Prostate gland (tissue), 2 donors: Measurements from ENCODE around the gene ZNF208. TPM values are rescaled to one million over a fixed set of nuclear protein-coding genes. Genes with fewer than 3 reads are reported as not detected.

Experiments used
- DNase-seq: peaks from one replicate; pipeline ENCODE4 v3.0.0-alpha.2; 2019; ENCODE audit warnings: low spot score
- H3K27ac ChIP-seq, 2 donors: fragments of 200-600 bp; sonication (generic); 2 replicates each; pipeline ENCODE4 v1.5.1; 2017 to 2019
- H3K27me3 ChIP-seq: fragments of 200-600 bp; sonication (generic); replicated peaks from 2 replicates; pipeline ENCODE4 v1.5.1; 2019; ENCODE audit not compliant: insufficient read depth
- H3K36me3 ChIP-seq, 2 donors: fragments of 200-600 bp; sonication (generic); 1 replicate in 1 of 2; 2 replicates in 1 of 2; pipeline versions ENCODE4 v1.5.1 to v1.8.1; 2017 to 2019
- H3K4me1 ChIP-seq: fragments of 200-600 bp; sonication (generic); replicated peaks from 2 replicates; pipeline ENCODE4 v1.5.1; 2019
- H3K4me3 ChIP-seq, 2 donors: fragments of 200-600 bp; sonication (generic); 2 replicates each; pipeline ENCODE4 v1.5.1; 2017 to 2019
- H3K9me3 ChIP-seq: fragments of 200-600 bp; sonication (generic); 2 replicates; pipeline ENCODE4 v1.5.1; 2017
- POLR2A ChIP-seq: fragments of 450-650 bp; IDR thresholded peaks from one replicate; pipeline ENCODE4 v1.6.1; 2016; ENCODE audit warnings: antibody characterized with exemption, mild to moderate bottlenecking
- POLR2AphosphoS5 ChIP-seq: sonication (generic); formaldehyde crosslinking; IDR thresholded peaks from one replicate; pipeline ENCODE4 v1.6.1; 2017; ENCODE audit warnings: antibody characterized with exemption
- WGBS: methylation state at CpG from one replicate; pipeline ENCODE4 v1.1.5; 2018; 5-methylcytosine and 5-hydroxymethylcytosine counted together
- intact Hi-C: fragments of 100-400 bp; cut with DNase I; formaldehyde crosslinking; loops from one replicate; pipeline ENCODE4 v1.14.2; 2022
- total RNA-seq, 2 donors: library from RNA; depleted of rRNA; stranded (reverse); fragments of >200 nt; gene quantifications; one replicate each; pipeline ENCODE4 v1.1.0, GENCODE V29; 2016
- TF ChIP-seq, protein P1 (sequence below), 4 experiments: fragments of 200-600 bp in 2 of 4; fragments of 450-650 bp in 2 of 4; sonication (generic) in 2 of 4; IDR thresholded peaks; 1 replicate in 3 of 4; 2 replicates in 1 of 4; pipeline ENCODE4 v1.5.1; 2016 to 2019; ENCODE audit warnings: antibody characterized with exemption in 4 of 4, mild to moderate bottlenecking in 2 of 4, moderate library complexity in 2 of 4

ZNF208 gene
- total RNA-seq, 2 donors from 2014 or later = 4.3 to 12.4 TPM

DNA sequence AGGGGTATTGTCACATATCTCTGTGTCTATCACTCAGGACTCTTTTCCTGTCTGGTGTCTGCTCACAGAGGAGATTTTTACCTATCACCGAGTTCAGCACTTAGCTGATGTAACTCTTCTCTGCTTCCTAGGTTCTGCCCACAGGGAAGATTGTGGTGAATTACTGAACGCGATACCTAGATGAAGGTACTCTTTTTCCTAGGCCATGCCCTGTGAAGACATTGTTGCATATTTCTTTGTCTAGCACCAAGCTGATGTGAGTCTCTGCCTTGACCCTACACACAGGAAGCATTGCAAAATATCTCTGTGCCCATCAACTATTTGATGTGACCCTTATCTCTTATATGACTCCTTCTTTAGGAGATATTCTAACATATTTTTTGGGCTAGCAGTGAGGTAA, 102.7 kb downstream of the ZNF208 start:
- no peaks in the 10 kb centered on the region for H3K36me3 ChIP-seq
- no peak for DNase-seq
- no peaks in the 10 kb centered on the region for H3K4me1 ChIP-seq
- no peaks in the 10 kb centered on the region for H3K27me3 ChIP-seq
- intact Hi-C loops = no loop called here
- H3K27ac ChIP-seq = no peak overlapping the region
- TF ChIP-seq, protein P1, sequence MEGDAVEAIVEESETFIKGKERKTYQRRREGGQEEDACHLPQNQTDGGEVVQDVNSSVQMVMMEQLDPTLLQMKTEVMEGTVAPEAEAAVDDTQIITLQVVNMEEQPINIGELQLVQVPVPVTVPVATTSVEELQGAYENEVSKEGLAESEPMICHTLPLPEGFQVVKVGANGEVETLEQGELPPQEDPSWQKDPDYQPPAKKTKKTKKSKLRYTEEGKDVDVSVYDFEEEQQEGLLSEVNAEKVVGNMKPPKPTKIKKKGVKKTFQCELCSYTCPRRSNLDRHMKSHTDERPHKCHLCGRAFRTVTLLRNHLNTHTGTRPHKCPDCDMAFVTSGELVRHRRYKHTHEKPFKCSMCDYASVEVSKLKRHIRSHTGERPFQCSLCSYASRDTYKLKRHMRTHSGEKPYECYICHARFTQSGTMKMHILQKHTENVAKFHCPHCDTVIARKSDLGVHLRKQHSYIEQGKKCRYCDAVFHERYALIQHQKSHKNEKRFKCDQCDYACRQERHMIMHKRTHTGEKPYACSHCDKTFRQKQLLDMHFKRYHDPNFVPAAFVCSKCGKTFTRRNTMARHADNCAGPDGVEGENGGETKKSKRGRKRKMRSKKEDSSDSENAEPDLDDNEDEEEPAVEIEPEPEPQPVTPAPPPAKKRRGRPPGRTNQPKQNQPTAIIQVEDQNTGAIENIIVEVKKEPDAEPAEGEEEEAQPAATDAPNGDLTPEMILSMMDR (IDR thresholded peaks at IDR 0.05) = no peak
- TF ChIP-seq POLR2AphosphoS5 (no peak), POLR2A (no peak)
- no peaks in the 10 kb centered on the region for H3K9me3 ChIP-seq
- H3K4me3 ChIP-seq = no peak overlapping the region
- 90% methylated on average over 3 of the region's 3 CpGs for WGBS

DNA sequence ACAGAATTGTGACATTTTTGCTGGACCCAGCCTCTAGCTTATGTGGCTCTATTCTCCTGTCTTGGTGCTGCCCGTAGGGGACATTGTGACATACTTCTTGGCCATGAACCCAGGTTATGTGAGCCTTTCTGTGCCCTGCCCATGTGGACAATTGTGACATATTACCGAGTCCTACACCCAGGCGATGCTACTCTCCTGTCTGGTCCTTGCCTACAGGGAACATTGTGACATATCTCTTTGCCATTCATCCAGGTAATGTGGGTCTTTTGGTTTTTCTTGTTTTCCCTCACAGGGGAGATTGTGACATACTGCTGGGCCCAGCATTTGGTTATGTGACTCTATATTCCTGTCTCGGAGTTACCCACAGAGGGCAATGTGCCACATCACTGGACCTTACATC, 103.2 kb downstream of the ZNF208 start:
- DNase-seq = no peak
- no peak overlapping the region for H3K27ac ChIP-seq
- TF ChIP-seq POLR2A (no peak), POLR2AphosphoS5 (no peak)
- TF ChIP-seq, protein P1 (IDR thresholded peaks at IDR 0.05) = no peak
- no peaks in the 10 kb centered on the region for H3K4me1 ChIP-seq
- intact Hi-C loops = no loop called here
- WGBS = 97% methylated on average over 4 of the region's 4 CpGs
- no peaks in the 10 kb centered on the region for H3K27me3 ChIP-seq
- no peaks in the 10 kb centered on the region for H3K36me3 ChIP-seq
- no peaks in the 10 kb centered on the region for H3K9me3 ChIP-seq
- H3K4me3 ChIP-seq = no peak overlapping the region

DNA sequence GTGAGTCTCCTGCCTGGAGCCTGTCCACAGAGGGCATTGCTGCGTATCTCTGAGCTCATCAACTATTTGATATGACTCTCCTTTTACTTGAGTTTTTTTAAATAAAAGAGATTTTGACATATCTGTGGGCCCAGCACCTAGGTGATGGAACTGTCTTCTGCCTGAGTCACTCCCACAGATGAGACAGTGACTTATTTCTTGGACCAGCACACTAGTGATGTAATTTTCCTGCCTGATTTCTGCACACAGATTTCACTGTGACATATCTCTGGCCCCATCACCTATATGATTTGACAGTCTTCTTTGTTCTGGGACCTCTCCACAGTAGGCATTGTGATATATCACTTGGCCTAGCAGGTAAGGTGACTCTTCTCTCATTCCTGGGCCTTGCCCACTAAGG, 108.2 kb downstream of the ZNF208 start:
- intact Hi-C loops = no loop called here
- H3K9me3 ChIP-seq = no peaks in the 10 kb centered on the region
- WGBS = 76% methylated on average over 1 of the region's 1 CpG

DNA sequence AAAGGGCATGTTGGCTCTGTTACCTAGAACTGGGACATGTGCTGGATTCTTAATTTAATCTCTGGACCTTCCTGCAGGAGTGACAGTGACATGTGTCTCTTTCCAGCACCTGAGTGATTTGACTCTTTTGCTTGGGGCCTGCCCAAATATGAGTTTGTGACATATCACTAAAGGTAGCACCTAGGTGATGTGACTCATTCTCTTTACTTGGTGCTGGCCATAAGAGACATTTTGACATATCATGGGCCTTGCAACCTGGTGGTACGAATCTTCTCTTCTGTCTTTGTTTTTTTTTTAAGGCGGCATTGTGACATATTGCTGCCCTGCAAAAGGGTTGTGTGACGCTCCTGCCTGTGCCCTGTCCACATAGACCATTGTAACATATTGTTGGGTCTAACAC, 108.9 kb downstream of the ZNF208 start:
- Histone ChIP-seq H3K36me3 (no peaks in the 10 kb centered on the region), H3K27ac (no peak overlapping the region), H3K4me1 (no peaks in the 10 kb centered on the region), H3K4me3 (no peak overlapping the region), H3K27me3 (no peaks in the 10 kb centered on the region), H3K9me3 (no peaks in the 10 kb centered on the region)
- DNase-seq = no peak
- WGBS = 91% methylated on average over 3 of the region's 3 CpGs
- intact Hi-C loops = no loop called here
- no peak for TF ChIP-seq POLR2AphosphoS5

More for the DNA sequence above, 108.2 kb downstream of the ZNF208 start:
- Histone ChIP-seq H3K36me3 (no peaks in the 10 kb centered on the region), H3K27me3 (no peaks in the 10 kb centered on the region), H3K27ac (no peak overlapping the region), H3K4me3 (no peak overlapping the region), H3K4me1 (no peaks in the 10 kb centered on the region)
- DNase-seq = no peak
- TF ChIP-seq POLR2AphosphoS5 (no peak), POLR2A (no peak)
- TF ChIP-seq, protein P1 (IDR thresholded peaks at IDR 0.05) = no peak

DNA sequence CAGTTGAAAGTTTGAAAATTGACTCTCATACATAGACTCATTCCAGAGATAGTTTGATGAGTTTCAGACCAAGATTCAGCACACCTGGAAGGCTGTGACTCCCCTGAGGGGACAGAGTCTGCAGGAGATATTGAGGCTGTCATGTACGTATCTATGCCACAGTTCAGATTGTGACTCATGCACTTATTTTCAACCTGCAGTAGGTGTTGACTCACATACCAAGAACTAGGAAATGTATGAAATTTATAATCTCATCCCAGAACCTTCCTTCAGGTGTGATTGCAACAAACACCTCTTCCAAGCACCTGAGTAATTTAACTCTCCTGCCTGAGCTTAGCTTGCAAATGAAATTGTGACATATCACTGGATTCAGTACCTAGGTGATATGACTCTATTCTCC, 110.3 kb downstream of the ZNF208 start:
- WGBS = 89% methylated on average over 1 of the region's 1 CpG
- H3K36me3 ChIP-seq = no peaks in the 10 kb centered on the region
- TF ChIP-seq POLR2AphosphoS5 (no peak), POLR2A (no peak)
- TF ChIP-seq, protein P1 (IDR thresholded peaks at IDR 0.05) = no peak
- no peaks in the 10 kb centered on the region for H3K4me1 ChIP-seq
- H3K4me3 ChIP-seq = no peak overlapping the region
- intact Hi-C loops = no loop called here
- DNase-seq = no peak
- H3K27me3 ChIP-seq = no peaks in the 10 kb centered on the region
- no peaks in the 10 kb centered on the region for H3K9me3 ChIP-seq
- no peak overlapping the region for H3K27ac ChIP-seq
